ENCODE data around the gene AHI1.

The AHI1 gene

DNA sequence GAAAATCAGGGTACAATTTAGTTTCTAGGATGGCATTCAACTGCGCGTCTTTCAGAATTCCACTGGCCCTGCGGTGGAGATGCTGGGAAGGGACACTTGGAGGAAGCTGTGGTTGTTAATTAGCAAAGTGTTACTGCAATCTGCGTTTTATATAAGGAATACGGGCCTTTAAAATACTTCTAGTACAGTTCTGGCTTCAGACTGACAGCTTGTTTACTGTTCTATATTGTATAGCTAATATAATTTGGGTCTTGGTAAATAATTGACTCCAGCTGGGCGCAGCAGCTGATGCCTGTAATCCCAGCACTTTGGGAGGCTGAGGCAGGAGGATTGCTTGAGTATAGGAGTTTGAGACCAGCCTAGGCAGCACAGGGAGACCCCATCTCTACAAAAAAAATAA lies 252.7 kb downstream of the AHI1 start:
- peak overlapping the region; percentile 21 for H2AFZ ChIP-seq (ENCODE audit: low read depth, low read length)
- no peaks in the 10 kb centered on the region for H3K27me3 ChIP-seq (ENCODE audit: insufficient read depth, low read length, poor library complexity)
- no peaks in the 10 kb centered on the region for H3K79me2 ChIP-seq (ENCODE audit: insufficient read depth, low read length)
- DNase-seq (no peak), ATAC-seq (ENCODE audit: insufficient read depth, low read depth) (no peak)
- H3K4me2 ChIP-seq (ENCODE audit: insufficient read depth, low read length) = no peak overlapping the region
- H3K36me3 ChIP-seq (ENCODE audit: insufficient read depth, low read length) = no peaks in the 10 kb centered on the region
- no peaks in the 10 kb centered on the region for H4K20me1 ChIP-seq (ENCODE audit: insufficient read depth, low read length)
- H3K9me3 ChIP-seq (ENCODE audit: insufficient read depth, low read length, severe bottlenecking) = no peaks in the 10 kb centered on the region
- no peak for TF ChIP-seq EZH2 (IDR thresholded peaks at IDR 0.05; ENCODE audit: borderline replicate concordance, low read depth, low read length, severe bottlenecking)
- TF ChIP-seq, protein P1, sequence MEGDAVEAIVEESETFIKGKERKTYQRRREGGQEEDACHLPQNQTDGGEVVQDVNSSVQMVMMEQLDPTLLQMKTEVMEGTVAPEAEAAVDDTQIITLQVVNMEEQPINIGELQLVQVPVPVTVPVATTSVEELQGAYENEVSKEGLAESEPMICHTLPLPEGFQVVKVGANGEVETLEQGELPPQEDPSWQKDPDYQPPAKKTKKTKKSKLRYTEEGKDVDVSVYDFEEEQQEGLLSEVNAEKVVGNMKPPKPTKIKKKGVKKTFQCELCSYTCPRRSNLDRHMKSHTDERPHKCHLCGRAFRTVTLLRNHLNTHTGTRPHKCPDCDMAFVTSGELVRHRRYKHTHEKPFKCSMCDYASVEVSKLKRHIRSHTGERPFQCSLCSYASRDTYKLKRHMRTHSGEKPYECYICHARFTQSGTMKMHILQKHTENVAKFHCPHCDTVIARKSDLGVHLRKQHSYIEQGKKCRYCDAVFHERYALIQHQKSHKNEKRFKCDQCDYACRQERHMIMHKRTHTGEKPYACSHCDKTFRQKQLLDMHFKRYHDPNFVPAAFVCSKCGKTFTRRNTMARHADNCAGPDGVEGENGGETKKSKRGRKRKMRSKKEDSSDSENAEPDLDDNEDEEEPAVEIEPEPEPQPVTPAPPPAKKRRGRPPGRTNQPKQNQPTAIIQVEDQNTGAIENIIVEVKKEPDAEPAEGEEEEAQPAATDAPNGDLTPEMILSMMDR (IDR thresholded peaks at IDR 0.05; ENCODE audit: borderline replicate concordance, extremely low read depth, low read length, poor library complexity, severe bottlenecking) = no peak
- peak overlapping the region; percentile 53 for H3K27ac ChIP-seq (ENCODE audit: low read length)
- peaks cover 24% of the 10 kb centered on the region for H3K4me1 ChIP-seq (ENCODE audit: insufficient read depth, low read length)
- no peak overlapping the region; the same call in 1 of the 2 replicates for H3K9ac ChIP-seq (ENCODE audit: low read depth, low read length)
- H3K4me3 ChIP-seq (ENCODE audit: low read depth in 1 of 2, low read length in 2 of 2) = no peak overlapping the region

DNA sequence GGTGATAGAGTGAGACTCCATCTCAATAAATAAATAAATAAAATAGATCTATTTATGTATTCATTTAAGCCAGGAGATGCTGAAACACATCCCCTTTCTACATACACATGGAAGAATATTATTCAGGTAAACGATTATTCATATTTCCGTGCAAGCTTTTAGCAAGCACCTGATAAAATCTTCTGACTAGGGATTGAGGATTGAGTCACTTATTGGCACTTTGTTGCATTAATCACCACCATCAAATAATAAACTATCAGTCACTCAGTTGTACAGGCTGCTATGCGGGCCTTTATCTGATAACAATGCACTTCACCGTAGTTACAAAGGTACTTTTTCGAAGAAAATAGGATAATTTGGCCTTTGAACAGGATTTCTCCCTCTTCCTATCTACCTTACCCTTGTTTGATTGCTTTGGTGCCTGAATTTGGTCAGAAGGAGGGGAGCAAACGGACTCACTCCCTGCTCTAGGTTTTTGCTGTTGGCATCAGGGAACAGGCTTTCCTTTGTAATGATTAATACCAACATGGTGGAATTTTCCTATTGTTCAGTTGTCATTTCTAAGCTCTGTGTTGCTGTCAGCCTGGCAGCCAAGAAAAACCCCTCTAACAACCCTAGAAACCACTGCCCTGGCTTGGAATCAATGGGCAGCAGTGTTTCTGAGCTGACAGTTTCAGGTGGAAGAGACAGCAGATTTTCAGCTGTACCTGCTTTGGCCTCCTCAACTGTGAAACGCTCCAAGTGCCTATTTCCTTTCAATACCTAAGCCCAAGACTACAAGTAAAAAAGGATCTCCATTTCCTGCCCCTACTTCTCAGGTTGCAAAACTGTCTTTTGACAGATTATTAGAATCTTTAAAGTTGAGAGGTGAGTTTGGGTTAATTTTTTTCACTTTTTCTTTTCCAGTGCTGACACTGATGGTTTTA lies 253.4 kb downstream of the AHI1 start:
- no peak overlapping the region; the same call in 1 of the 2 replicates for H3K9ac ChIP-seq (ENCODE audit: low read depth, low read length)
- H3K79me2 ChIP-seq (ENCODE audit: insufficient read depth, low read length) = no peaks in the 10 kb centered on the region
- ATAC-seq (ENCODE audit: insufficient read depth, low read depth) = peak; percentile 60
- H2AFZ ChIP-seq (ENCODE audit: low read depth, low read length) = peak overlapping the region; percentile 21
- DNase-seq = no peak
- no peaks in the 10 kb centered on the region for H3K36me3 ChIP-seq (ENCODE audit: insufficient read depth, low read length)
- no peak overlapping the region for H3K4me3 ChIP-seq (ENCODE audit: low read depth in 1 of 2, low read length in 2 of 2)
- no peaks in the 10 kb centered on the region for H3K9me3 ChIP-seq (ENCODE audit: insufficient read depth, low read length, severe bottlenecking)
- H3K27ac ChIP-seq (ENCODE audit: low read length) = peak overlapping the region; percentile 53
- H4K20me1 ChIP-seq (ENCODE audit: insufficient read depth, low read length) = no peaks in the 10 kb centered on the region
- H3K27me3 ChIP-seq (ENCODE audit: insufficient read depth, low read length, poor library complexity) = no peaks in the 10 kb centered on the region
- no peak overlapping the region for H3K4me2 ChIP-seq (ENCODE audit: insufficient read depth, low read length)
- TF ChIP-seq, protein P1 (IDR thresholded peaks at IDR 0.05; ENCODE audit: borderline replicate concordance, extremely low read depth, low read length, poor library complexity, severe bottlenecking) = no peak
- no peak for TF ChIP-seq EZH2 (IDR thresholded peaks at IDR 0.05; ENCODE audit: borderline replicate concordance, low read depth, low read length, severe bottlenecking)
- peaks cover 20% of the 10 kb centered on the region for H3K4me1 ChIP-seq (ENCODE audit: insufficient read depth, low read length)

DNA sequence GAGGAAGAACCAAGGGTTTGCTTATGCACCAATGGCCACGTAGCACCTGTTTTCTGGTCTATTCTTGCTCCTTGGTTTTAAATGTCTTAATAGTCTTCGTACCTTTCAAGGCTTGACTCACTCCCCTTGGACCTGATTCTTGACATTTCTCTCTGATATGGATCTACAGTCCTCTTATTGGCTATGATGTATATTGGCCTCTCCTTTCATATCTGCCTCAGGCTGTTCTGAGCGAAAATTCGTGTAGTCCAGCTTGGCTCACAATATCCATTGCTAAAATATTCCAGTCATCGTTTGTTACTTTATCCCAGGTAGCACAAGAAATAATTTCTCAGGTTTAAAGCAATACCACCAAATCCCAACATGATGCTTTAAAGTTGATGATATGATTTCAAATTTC lies 256.8 kb downstream of the AHI1 start:
- Histone ChIP-seq H4K20me1 (ENCODE audit: insufficient read depth, low read length) (no peaks in the 10 kb centered on the region), H3K36me3 (ENCODE audit: insufficient read depth, low read length) (no peaks in the 10 kb centered on the region), H3K4me3 (ENCODE audit: low read depth in 1 of 2, low read length in 2 of 2) (no peak overlapping the region), H3K27ac (ENCODE audit: low read length) (no peak overlapping the region), H3K9ac (ENCODE audit: low read depth, low read length) (no peak overlapping the region), H3K4me2 (ENCODE audit: insufficient read depth, low read length) (no peak overlapping the region), H3K79me2 (ENCODE audit: insufficient read depth, low read length) (no peaks in the 10 kb centered on the region), H3K9me3 (ENCODE audit: insufficient read depth, low read length, severe bottlenecking) (no peaks in the 10 kb centered on the region), H3K27me3 (ENCODE audit: insufficient read depth, low read length, poor library complexity) (no peaks in the 10 kb centered on the region), H2AFZ (ENCODE audit: low read depth, low read length) (no peak overlapping the region), H3K4me1 (ENCODE audit: insufficient read depth, low read length) (peaks cover 27% of the 10 kb centered on the region)
- ATAC-seq (ENCODE audit: insufficient read depth, low read depth) = no peak
- no peak for DNase-seq
- no peak for TF ChIP-seq EZH2 (IDR thresholded peaks at IDR 0.05; ENCODE audit: borderline replicate concordance, low read depth, low read length, severe bottlenecking)
- TF ChIP-seq, protein P1 (IDR thresholded peaks at IDR 0.05; ENCODE audit: borderline replicate concordance, extremely low read depth, low read length, poor library complexity, severe bottlenecking) = no peak
